Naive thymus-derived CD4-positive, alpha-beta T cell (primary cell): Measurements from ENCODE around the gene DHX8. TPM values are rescaled to one million over a fixed set of nuclear protein-coding genes. Genes with fewer than 3 reads are reported as not detected.

Experiments
- ATAC-seq: fragments of 150-1000 bp; cut with Tn5 transposase; 2 replicates; pipeline ENCODE4 v1.10.0; 2021; ENCODE audit warnings: mild to moderate bottlenecking, moderate library complexity
- CTCF ChIA-PET: fragments of 350-600 bp; sonication (Branson Sonifier 250); formaldehyde crosslinking; loops from one replicate; lab custom pipeline; 2021; ENCODE audit warnings: antibody characterized with exemption; lab: Charles Lee
- POLR2A ChIA-PET: fragments of 350-600 bp; sonication (Branson Sonifier 250); formaldehyde crosslinking; loops from one replicate; lab custom pipeline; 2021; ENCODE audit warnings: antibody characterized with exemption, inconsistent platforms; lab: Charles Lee
- DNase-seq, 9 donors: peaks; one replicate each; pipeline versions ENCODE4 v3.0.0 to v3.0.0-alpha.2; 2020 to 2022; ENCODE audit warnings: mixed read lengths in 1 of 9
- H3K27ac ChIP-seq: one replicate; pipeline ENCODE4 v1.7.0; 2013; ENCODE audit warnings: mild to moderate bottlenecking, low read depth, low read length, moderate library complexity
- H3K27me3 ChIP-seq, 2 donors: one replicate each; pipeline ENCODE4 v1.7.0; 2013; ENCODE audit warnings: low read length in 2 of 2, mild to moderate bottlenecking in 2 of 2, moderate library complexity in 2 of 2; ENCODE audit not compliant: control insufficient read depth in 2 of 2, insufficient read depth in 2 of 2
- H3K36me3 ChIP-seq, 3 experiments: 1 replicate in 2 of 3; 2 replicates in 1 of 3; pipeline ENCODE4 v1.7.0; 2013; ENCODE audit warnings: low read length in 3 of 3, mild to moderate bottlenecking in 3 of 3, moderate library complexity in 1 of 3; ENCODE audit not compliant: insufficient read depth in 3 of 3, control insufficient read depth in 2 of 3
- H3K4me1 ChIP-seq, 2 donors: one replicate each; pipeline ENCODE4 v1.7.0; 2013; ENCODE audit warnings: low read length in 2 of 2, mild to moderate bottlenecking in 2 of 2, moderate library complexity in 1 of 2; ENCODE audit not compliant: control insufficient read depth in 2 of 2, insufficient read depth in 2 of 2
- H3K4me3 ChIP-seq: 2 replicates; pipeline ENCODE4 v1.7.0; 2013; ENCODE audit warnings: mild to moderate bottlenecking, low read length
- H3K9me3 ChIP-seq, 3 experiments: 1 replicate in 2 of 3; 2 replicates in 1 of 3; pipeline ENCODE4 v1.7.0; 2013; ENCODE audit warnings: low read length in 3 of 3; ENCODE audit not compliant: control insufficient read depth in 2 of 3
- H3K27ac Mint-ChIP-seq, 9 donors: one replicate each; pipeline ENCODE4 v1.8.0; 2020 to 2022; ENCODE audit warnings: mixed read lengths in 9 of 9, mild to moderate bottlenecking in 8 of 9, moderate library complexity in 5 of 9, inconsistent platforms in 2 of 9
- H3K27me3 Mint-ChIP-seq, 5 donors: one replicate each; pipeline ENCODE4 v1.8.0; 2021 to 2022; ENCODE audit warnings: mixed read lengths in 5 of 5, mild to moderate bottlenecking in 1 of 5
- H3K36me3 Mint-ChIP-seq, 5 donors: one replicate each; pipeline ENCODE4 v1.8.0; 2020 to 2022; ENCODE audit warnings: mixed read lengths in 5 of 5, mild to moderate bottlenecking in 3 of 5, inconsistent platforms in 1 of 5
- H3K4me1 Mint-ChIP-seq, 7 donors: one replicate each; pipeline ENCODE4 v1.8.0; 2020 to 2022; ENCODE audit warnings: mixed read lengths in 7 of 7, mild to moderate bottlenecking in 3 of 7, inconsistent platforms in 1 of 7
- H3K4me3 Mint-ChIP-seq, 10 donors: one replicate each; pipeline ENCODE4 v1.8.0; 2020 to 2022; ENCODE audit warnings: mild to moderate bottlenecking in 10 of 10, mixed read lengths in 10 of 10, moderate library complexity in 6 of 10, inconsistent platforms in 2 of 10
- H3K9me3 Mint-ChIP-seq, 11 donors: one replicate each; pipeline ENCODE4 v1.8.0; 2020 to 2022; ENCODE audit warnings: mixed read lengths in 11 of 11, mild to moderate bottlenecking in 4 of 11, inconsistent platforms in 1 of 11, moderate library complexity in 1 of 11
- intact Hi-C, 2 donors: fragments of 100-400 bp; cut with micrococcal nuclease; formaldehyde crosslinking; loops; one replicate each; pipeline ENCODE4 v1.15.1; 2023
- polyA plus RNA-seq, 2 donors: library from polyadenylated mRNA; unstranded; fragments of 300-500 nt; fragmentation: Illumina TruSeq; gene quantifications; one replicate each; pipeline ENCODE4 v1.2.3, GENCODE V29; 2021
- total RNA-seq, 6 experiments: library from RNA in 5 of 6; stranded (reverse) in 5 of 6; gene quantifications; 1 replicate in 5 of 6; 2 replicates in 1 of 6; pipeline ENCODE4 v1.2.3 and lab custom pipeline; 2021 to 2026

The DHX8 gene
- total and polyA plus RNA-seq, 7 experiments from 2014 or later, result 23.5 to 93.4 (median 69.1) TPM

DNA sequence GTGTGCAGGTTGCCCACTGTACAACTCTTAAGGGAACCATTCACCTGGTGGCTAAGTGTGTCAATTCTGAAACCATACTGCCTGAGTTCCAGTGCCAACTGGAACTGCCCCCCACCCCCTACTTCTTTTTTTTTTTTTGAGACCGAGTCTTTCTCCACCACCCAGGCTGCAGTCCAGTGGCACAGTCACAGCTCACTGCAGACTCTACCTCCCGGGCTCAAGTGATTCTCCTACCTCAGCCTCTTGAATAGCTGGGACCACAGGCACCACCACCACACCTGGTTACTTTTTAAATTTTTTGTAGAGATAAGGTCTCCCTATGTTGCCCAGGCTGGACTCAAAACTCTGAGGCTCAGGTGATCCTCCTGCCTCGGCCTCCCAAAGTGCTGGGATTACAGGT, 40.4 kb upstream of the DHX8 start:
- H3K36me3 Mint-ChIP-seq, result no peaks in the 10 kb centered on the region
- intact Hi-C loops, result no loop called here
- Histone ChIP-seq H3K27ac (no peak overlapping the region), H3K9me3 (no peaks in the 10 kb centered on the region), H3K4me1 (no peaks in the 10 kb centered on the region), H3K27me3 (no peaks in the 10 kb centered on the region), H3K4me3 (no peak overlapping the region), H3K36me3 (no peaks in the 10 kb centered on the region)
- ATAC-seq, result no peak
- H3K4me3 Mint-ChIP-seq, result no peak overlapping the region
- no peak for DNase-seq
- peaks cover 0 to 1% (median 0%) of the 10 kb centered on the region in 11 donors for H3K9me3 Mint-ChIP-seq
- ChIA-PET POLR2A (interaction anchor here (1.5 kb wide), 1 partner anchor 10 kb away, joined by 4 read pairs; no protein-coding TSS in a partner anchor), CTCF (interaction anchor here (0.5 kb wide), 1 partner anchor 647 kb away, joined by 6 read pairs; no protein-coding TSS in a partner anchor)
- no peak overlapping the region for H3K27ac Mint-ChIP-seq
- peaks cover 0 to 2% (median 0%) of the 10 kb centered on the region in 7 donors for H3K4me1 Mint-ChIP-seq
- peaks cover 0 to 12% (median 0%) of the 10 kb centered on the region in 5 donors for H3K27me3 Mint-ChIP-seq

DNA sequence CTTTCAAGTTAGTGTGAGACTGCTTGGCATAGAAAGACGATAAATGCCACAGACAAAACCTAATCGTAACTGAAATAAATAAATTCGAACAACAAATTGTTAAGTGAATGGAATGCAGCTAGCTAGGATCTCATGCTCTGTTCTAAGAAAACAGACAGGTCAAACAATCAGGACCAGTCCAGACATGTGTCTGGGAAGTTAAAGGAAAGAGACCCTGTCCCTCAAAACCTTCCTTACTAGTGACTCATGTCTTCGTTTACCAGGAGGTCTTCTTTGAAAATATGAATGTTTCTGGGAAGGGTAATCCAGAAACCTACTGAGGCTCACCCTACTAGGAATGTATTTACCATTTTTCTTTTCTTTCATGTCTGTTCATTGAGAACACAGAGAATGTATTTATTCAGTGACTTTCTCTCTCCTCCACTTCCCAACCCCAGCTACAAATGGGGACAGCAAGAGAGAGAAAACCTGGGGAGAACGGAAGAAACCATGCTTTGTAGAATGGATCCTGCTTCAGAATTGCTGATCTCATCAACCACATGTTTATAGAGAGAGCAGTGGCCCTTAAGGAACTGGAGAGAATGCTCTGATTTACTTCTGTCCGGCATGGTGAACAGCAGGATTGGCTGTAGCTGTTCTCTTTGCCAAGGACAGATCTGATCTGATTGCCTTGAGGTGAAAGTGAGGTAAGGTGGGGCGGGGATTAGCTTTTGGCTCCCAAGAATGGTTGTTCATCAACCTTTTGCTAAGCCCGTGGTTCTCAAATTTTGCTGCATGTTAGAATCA, 39.4 kb upstream of the DHX8 start:
- Histone ChIP-seq H3K27me3 (no peaks in the 10 kb centered on the region), H3K36me3 (no peaks in the 10 kb centered on the region), H3K4me1 (no peaks in the 10 kb centered on the region), H3K27ac (no peak overlapping the region), H3K4me3 (no peak overlapping the region), H3K9me3 (no peaks in the 10 kb centered on the region)
- DNase-seq, result no peak
- peaks cover 0 to 2% (median 0%) of the 10 kb centered on the region in 7 donors for H3K4me1 Mint-ChIP-seq
- ChIA-PET CTCF (no interaction called here), POLR2A (interaction anchor here (1.5 kb wide), 1 partner anchor 11 kb away, joined by 4 read pairs; no protein-coding TSS in a partner anchor)
- no peak overlapping the region for H3K4me3 Mint-ChIP-seq
- H3K9me3 Mint-ChIP-seq, result peaks cover 0 to 1% (median 0%) of the 10 kb centered on the region in 11 donors
- no peak overlapping the region for H3K27ac Mint-ChIP-seq
- no peaks in the 10 kb centered on the region for H3K36me3 Mint-ChIP-seq
- peaks cover 0 to 10% (median 0%) of the 10 kb centered on the region in 5 donors for H3K27me3 Mint-ChIP-seq
- ATAC-seq, result no peak
- intact Hi-C loops, result no loop called here

DNA sequence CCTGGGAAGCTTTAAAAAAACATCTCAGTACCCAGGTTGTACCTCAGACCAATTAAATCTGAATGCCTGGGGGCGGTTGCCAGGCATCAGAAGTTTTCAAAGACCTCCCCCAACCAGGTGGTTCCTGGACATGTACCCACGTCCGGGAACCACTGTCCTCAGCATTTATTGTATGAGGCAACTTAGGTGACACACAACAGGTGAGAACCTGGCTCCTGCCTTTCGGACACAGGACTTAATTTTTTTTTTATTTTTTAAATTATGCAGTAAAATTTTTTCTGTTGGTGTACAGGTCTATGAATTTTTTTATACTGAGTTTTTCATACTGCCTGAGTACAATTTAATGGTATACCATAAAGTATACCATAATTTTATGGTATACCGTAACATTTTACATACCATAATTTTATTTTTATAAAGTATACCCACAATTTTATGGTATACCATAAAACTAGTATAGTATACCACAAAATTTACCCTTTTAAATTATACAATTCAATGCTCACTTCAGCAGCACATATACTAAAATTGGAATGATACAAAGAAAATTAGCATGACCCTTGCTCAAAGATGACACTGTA, 38.7 kb upstream of the DHX8 start:
- POLR2A ChIA-PET, result no interaction called here

GRCh38 chr17:43446773-43447172, 37.0 kb upstream of the DHX8 start:
- H3K4me1 ChIP-seq, result no peaks in the 10 kb centered on the region
- intact Hi-C loops, result no loop called here
- Mint-ChIP-seq H3K27ac (no peak overlapping the region), H3K4me1 (peaks cover 0 to 2% (median 0%) of the 10 kb centered on the region in 7 donors), H3K27me3 (peaks cover 0 to 12% (median 0%) of the 10 kb centered on the region in 5 donors), H3K9me3 (peaks cover 0 to 8% (median 0%) of the 10 kb centered on the region in 11 donors), H3K36me3 (no peaks in the 10 kb centered on the region), H3K4me3 (no peak overlapping the region)
- ATAC-seq, result no peak
- H3K27me3 ChIP-seq, result no peaks in the 10 kb centered on the region
- no peak overlapping the region for H3K4me3 ChIP-seq
- H3K36me3 ChIP-seq, result no peaks in the 10 kb centered on the region
- ChIA-PET CTCF (no interaction called here), POLR2A (interaction anchor here (0.9 kb wide), 1 partner anchor 37 kb away, joined by 3 read pairs; the partner anchor contains the start of gene DHX8)
- H3K9me3 ChIP-seq, result no peaks in the 10 kb centered on the region
- DNase-seq, result no peak
- H3K27ac ChIP-seq, result no peak overlapping the region

More for the DNA sequence above, 38.7 kb upstream of the DHX8 start:
- Mint-ChIP-seq H3K4me3 (no peak overlapping the region), H3K36me3 (no peaks in the 10 kb centered on the region), H3K27me3 (peaks cover 0 to 10% (median 0%) of the 10 kb centered on the region in 5 donors), H3K4me1 (peaks cover 0 to 2% (median 0%) of the 10 kb centered on the region in 7 donors), H3K27ac (no peak overlapping the region), H3K9me3 (peaks cover 0 to 1% (median 0%) of the 10 kb centered on the region in 11 donors)
- no peak for ATAC-seq
- Histone ChIP-seq H3K27me3 (no peaks in the 10 kb centered on the region), H3K4me1 (no peaks in the 10 kb centered on the region), H3K9me3 (no peaks in the 10 kb centered on the region), H3K27ac (no peak overlapping the region), H3K36me3 (no peaks in the 10 kb centered on the region), H3K4me3 (no peak overlapping the region)
- DNase-seq, result no peak
- intact Hi-C loops, result no loop called here
- CTCF ChIA-PET, result no interaction called here

DNA sequence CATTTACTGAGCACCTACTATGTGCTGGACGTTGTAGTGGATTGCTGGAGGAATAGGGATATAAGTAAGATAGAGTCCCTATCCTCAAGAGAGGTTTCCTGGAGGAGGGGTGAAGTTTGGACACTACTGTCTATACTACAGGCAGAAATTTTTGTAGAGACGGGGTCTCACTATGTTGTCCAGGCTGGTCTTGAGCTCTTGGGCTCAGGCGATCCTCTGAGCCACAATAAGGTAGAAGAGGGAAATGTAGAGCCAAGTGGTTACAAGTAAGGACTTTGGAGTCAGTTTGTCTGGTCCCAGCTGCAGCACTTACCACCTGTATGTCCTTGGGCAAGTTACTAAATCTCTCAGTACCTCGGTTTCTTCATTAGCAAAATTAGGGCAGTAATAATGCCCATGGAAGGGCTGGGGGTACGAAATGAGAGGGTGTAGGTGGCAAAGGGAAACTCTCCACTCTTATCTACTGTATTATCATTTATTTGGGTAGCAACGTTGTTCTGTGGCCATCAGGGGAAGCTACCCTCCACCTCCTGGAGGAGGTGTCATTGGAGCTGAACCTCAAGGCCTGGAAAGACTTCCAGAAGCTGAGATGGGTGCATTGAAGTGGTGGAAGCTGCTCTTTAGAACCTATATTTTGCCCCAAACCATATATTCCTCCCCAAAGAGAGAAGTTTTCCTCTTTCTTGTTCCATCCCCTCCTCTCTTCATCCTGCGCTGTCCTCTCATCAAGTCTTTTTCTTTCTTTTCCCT, 34.9 kb upstream of the DHX8 start:
- Mint-ChIP-seq H3K4me3 (no peak overlapping the region), H3K27me3 (peaks cover 0 to 12% (median 0%) of the 10 kb centered on the region in 5 donors), H3K27ac (no peak overlapping the region), H3K9me3 (peaks cover 0 to 8% (median 0%) of the 10 kb centered on the region in 11 donors), H3K36me3 (no peaks in the 10 kb centered on the region), H3K4me1 (peaks cover 0 to 2% (median 0%) of the 10 kb centered on the region in 7 donors)
- no peaks in the 10 kb centered on the region for H3K36me3 ChIP-seq
- no peak for ATAC-seq
- no peaks in the 10 kb centered on the region for H3K4me1 ChIP-seq
- intact Hi-C loops, result no loop called here
- no peak overlapping the region for H3K27ac ChIP-seq
- no peak for DNase-seq
- ChIA-PET CTCF (no interaction called here), POLR2A (no interaction called here)
- no peak overlapping the region for H3K4me3 ChIP-seq
- H3K27me3 ChIP-seq, result no peaks in the 10 kb centered on the region
- H3K9me3 ChIP-seq, result no peaks in the 10 kb centered on the region

- no peak overlapping the region for H3K27ac Mint-ChIP-seq
- peaks cover 0 to 8% (median 0%) of the 10 kb centered on the region in 11 donors for H3K9me3 Mint-ChIP-seq
- H3K4me3 Mint-ChIP-seq, result no peak overlapping the region
- DNase-seq, result no peak
- peaks cover 0 to 10% (median 1%) of the 10 kb centered on the region in 5 donors for H3K27me3 Mint-ChIP-seq
- no peaks in the 10 kb centered on the region for H3K36me3 Mint-ChIP-seq
- H3K4me1 Mint-ChIP-seq, result no peaks in the 10 kb centered on the region
- no peaks in the 10 kb centered on the region for H3K4me1 ChIP-seq
- ChIA-PET CTCF (no interaction called here), POLR2A (no interaction called here)
- no peak overlapping the region for H3K4me3 ChIP-seq
- no peak overlapping the region for H3K27ac ChIP-seq
- H3K27me3 ChIP-seq, result no peaks in the 10 kb centered on the region
- no peaks in the 10 kb centered on the region for H3K36me3 ChIP-seq
- intact Hi-C loops, result no loop called here
- H3K9me3 ChIP-seq, result no peaks in the 10 kb centered on the region
- ATAC-seq, result no peak
Measured at GRCh38 chr17:43449470-43450248, 34.1 kb upstream of the DHX8 start.
